ENCODE measurements around the gene EPHB1. TPM values are rescaled to one million over a fixed set of nuclear protein-coding genes. Genes with fewer than 3 reads are reported as not detected.

Gene EPHB1
- polyA plus RNA-seq, 1 experiment, result 0.50 TPM

- Histone ChIP-seq H3K27me3 (ENCODE audit: control insufficient read depth, insufficient read depth, low read length) (no peaks in the 10 kb centered on the region), H3K36me3 (ENCODE audit: control insufficient read depth, insufficient read depth, low read length) (no peaks in the 10 kb centered on the region), H3K4me3 (ENCODE audit: low read depth, low read length) (no peak overlapping the region)
- no peak for DNase-seq (ENCODE audit: low read depth)
- no peak for TF ChIP-seq CTCF (IDR thresholded peaks at IDR 0.05; ENCODE audit: insufficient read depth, low read depth, low read length)
- ChIA-PET CTCF (no interaction called here), POLR2A (no interaction called here)
These were observed 88.8 kb downstream of the EPHB1 start for GRCh38 chr3:134883697-134884385.

GRCh38 chr3:134885877-134886621 lies 91.0 kb downstream of the EPHB1 start:
- TF ChIP-seq CTCF (IDR thresholded peaks at IDR 0.05; ENCODE audit: insufficient read depth, low read depth, low read length), result peak; percentile 35
- ChIA-PET CTCF (interaction anchor here (0.6 to 1.5 kb wide), 3 partner anchors 14 to 300 kb away, joined by 3 read pairs; no protein-coding TSS in a partner anchor), POLR2A (no interaction called here)
- peak; percentile 30 for DNase-seq (ENCODE audit: low read depth)
- Histone ChIP-seq H3K36me3 (ENCODE audit: control insufficient read depth, insufficient read depth, low read length) (no peaks in the 10 kb centered on the region), H3K27me3 (ENCODE audit: control insufficient read depth, insufficient read depth, low read length) (no peaks in the 10 kb centered on the region), H3K4me3 (ENCODE audit: low read depth, low read length) (no peak overlapping the region)

GRCh38 chr3:134886991-134887390 lies 91.9 kb downstream of the EPHB1 start:
- ChIA-PET CTCF (interaction anchor here (1.5 kb wide), 1 partner anchor 46 kb away, joined by 3 read pairs; no protein-coding TSS in a partner anchor), POLR2A (no interaction called here)
- Histone ChIP-seq H3K4me3 (ENCODE audit: low read depth, low read length) (no peak overlapping the region), H3K27me3 (ENCODE audit: control insufficient read depth, insufficient read depth, low read length) (no peaks in the 10 kb centered on the region), H3K36me3 (ENCODE audit: control insufficient read depth, insufficient read depth, low read length) (no peaks in the 10 kb centered on the region)
- TF ChIP-seq CTCF (IDR thresholded peaks at IDR 0.05; ENCODE audit: insufficient read depth, low read depth, low read length), result no peak
- DNase-seq (ENCODE audit: low read depth), result no peak

- no peaks in the 10 kb centered on the region for H3K36me3 ChIP-seq (ENCODE audit: control insufficient read depth, insufficient read depth, low read length)
- POLR2A ChIA-PET, result no interaction called here
- H3K4me3 ChIP-seq (ENCODE audit: low read depth, low read length), result no peak overlapping the region
- no peak for TF ChIP-seq CTCF (IDR thresholded peaks at IDR 0.05; ENCODE audit: insufficient read depth, low read depth, low read length)
- H3K27me3 ChIP-seq (ENCODE audit: control insufficient read depth, insufficient read depth, low read length), result no peaks in the 10 kb centered on the region
- CTCF ChIA-PET, result interaction anchor here (0.7 to 1.9 kb wide), 2 partner anchors 8 to 93 kb away, joined by 3 to 5 read pairs; partner anchors contain the start of gene EPHB1
- no peak for DNase-seq (ENCODE audit: low read depth)
These were observed 92.5 kb downstream of the EPHB1 start for GRCh38 chr3:134887536-134887935.

- POLR2A ChIA-PET, result no interaction called here
These were observed 97.3 kb downstream of the EPHB1 start for GRCh38 chr3:134892326-134892725.

More at GRCh38 chr3:134892326-134892725, 97.3 kb downstream of the EPHB1 start:
- Histone ChIP-seq H3K4me3 (ENCODE audit: low read depth, low read length) (no peak overlapping the region), H3K36me3 (ENCODE audit: control insufficient read depth, insufficient read depth, low read length) (no peaks in the 10 kb centered on the region), H3K27me3 (ENCODE audit: control insufficient read depth, insufficient read depth, low read length) (no peaks in the 10 kb centered on the region)
- no peak for TF ChIP-seq CTCF (IDR thresholded peaks at IDR 0.05; ENCODE audit: insufficient read depth, low read depth, low read length)
- no peak for DNase-seq (ENCODE audit: low read depth)
- CTCF ChIA-PET, result no interaction called here

Measured in BJ (cell line).